ENCODE results near the gene TMEM170B. TPM values are rescaled to one million over a fixed set of nuclear protein-coding genes. Genes with fewer than 3 reads are reported as not detected.

The TMEM170B gene
- total and polyA plus RNA-seq, 9 donors: 2.1 to 5.9 (median 5.3) TPM

GRCh38 chr6:11493974-11494373 is 43.6 kb upstream of the TMEM170B start:
- no peak for DNase-seq
- H3K27ac ChIP-seq: no peak overlapping the region
- H3K9me3 ChIP-seq: no peaks in the 10 kb centered on the region
- intact Hi-C loops (cut with DNase I): loop anchor here in 2 of 4 donors (10.0 kb wide), 2 partner anchors 319 to 349 kb away; no protein-coding TSS in a partner anchor
- no peaks in the 10 kb centered on the region for H3K36me3 ChIP-seq
- 73 to 99% (median 99%) methylated on average over 5 of the region's 5 CpGs for WGBS, 3 donors
- H3K4me3 ChIP-seq: no peak overlapping the region
- H3K27me3 ChIP-seq: no peaks in the 10 kb centered on the region
- H3K4me1 ChIP-seq (ENCODE audit: insufficient read depth): no peaks in the 10 kb centered on the region
- TF ChIP-seq POLR2A (IDR thresholded peaks at IDR 0.05): no peak

- no peaks in the 10 kb centered on the region for H3K36me3 ChIP-seq
- no peaks in the 10 kb centered on the region for H3K9me3 ChIP-seq
- TF ChIP-seq EP300 (IDR thresholded peaks at IDR 0.05) (no peak), POLR2A (IDR thresholded peaks at IDR 0.05) (no peak), CTCF (IDR thresholded peaks at IDR 0.05) (no peak)
- H3K4me1 ChIP-seq (ENCODE audit: insufficient read depth): no peaks in the 10 kb centered on the region
- 66 to 88% (median 86%) methylated on average over 6 of the region's 6 CpGs for WGBS, 3 donors
- no peaks in the 10 kb centered on the region for H3K27me3 ChIP-seq
- intact Hi-C loops (cut with DNase I): loop anchor here (5.0 to 10.0 kb wide), 3 partner anchors 253 to 350 kb away; no protein-coding TSS in a partner anchor
- H3K27ac ChIP-seq: no peak overlapping the region
- H3K4me3 ChIP-seq: no peak overlapping the region
- no peak for DNase-seq
These were observed 42.6 kb upstream of the TMEM170B start for GRCh38 chr6:11494786-11495564.

- Histone ChIP-seq H3K4me3 (no peak overlapping the region), H3K27ac (no peak overlapping the region), H3K36me3 (no peaks in the 10 kb centered on the region), H3K27me3 (no peaks in the 10 kb centered on the region), H3K9me3 (no peaks in the 10 kb centered on the region), H3K4me1 (ENCODE audit: insufficient read depth) (no peaks in the 10 kb centered on the region)
- no peak for DNase-seq
- intact Hi-C loops (cut with DNase I): loop anchor here (2.0 to 10.0 kb wide), 4 partner anchors 253 to 351 kb away; no protein-coding TSS in a partner anchor
- WGBS, 3 donors: 72 to 86% (median 76%) methylated on average over 4 of the region's 4 CpGs
- no peak for TF ChIP-seq CTCF (IDR thresholded peaks at IDR 0.05)
- TF ChIP-seq EP300 (IDR thresholded peaks at IDR 0.05): no peak
- no peak for TF ChIP-seq POLR2A (IDR thresholded peaks at IDR 0.05)
These were observed 41.9 kb upstream of the TMEM170B start for GRCh38 chr6:11495565-11496145.

GRCh38 chr6:11496152-11497060 is 41.1 kb upstream of the TMEM170B start:
- no peaks in the 10 kb centered on the region for H3K36me3 ChIP-seq
- peak; percentile 42 to 75 (median 58) for DNase-seq
- TF ChIP-seq POLR2A (IDR thresholded peaks at IDR 0.05): no peak
- TF ChIP-seq CTCF (IDR thresholded peaks at IDR 0.05): peak; percentile 49 to 94 (median 93)
- no peak overlapping the region for H3K4me3 ChIP-seq
- no peaks in the 10 kb centered on the region for H3K4me1 ChIP-seq (ENCODE audit: insufficient read depth)
- no peaks in the 10 kb centered on the region for H3K27me3 ChIP-seq
- no peak overlapping the region for H3K27ac ChIP-seq
- no peaks in the 10 kb centered on the region for H3K9me3 ChIP-seq
- 24 to 27% (median 25%) methylated on average over 12 of the region's 12 CpGs for WGBS, 3 donors
- intact Hi-C loops (cut with DNase I): loop anchor here (2.0 to 10.0 kb wide), 4 partner anchors 254 to 352 kb away; no protein-coding TSS in a partner anchor
